Right lobe of liver (tissue), 6 donors: ENCODE data around the gene OGFOD2. TPM values are rescaled to one million over a fixed set of nuclear protein-coding genes. Genes with fewer than 3 reads are reported as not detected.

ENCODE experiments used
- ATAC-seq, 4 donors: fragments of 200-7000 bp; cut with Tn5 transposase; one replicate each; pipeline ENCODE4 v1.9.1; 2020; ENCODE audit warnings: mild to moderate bottlenecking in 4 of 4, moderate library complexity in 4 of 4
- DNase-seq, 3 donors: peaks; one replicate each; pipeline ENCODE4 v3.0.0-alpha.2; 2020
- H3K27ac ChIP-seq, 3 donors: fragments of 200-600 bp; one replicate each; pipeline ENCODE4 v1.8.0; 2022
- H3K27me3 ChIP-seq, 2 donors: fragments of 200-600 bp; one replicate each; pipeline ENCODE4 v1.8.0; 2022
- H3K36me3 ChIP-seq, 4 donors: fragments of 200-600 bp; sonication (generic) in 1 of 4; one replicate each; pipeline versions ENCODE4 v1.5.1 to v1.8.0; 2017 to 2022; ENCODE audit warnings: control low read depth in 1 of 4
- H3K4me1 ChIP-seq, 4 donors: fragments of 200-600 bp; sonication (generic) in 1 of 4; one replicate each; pipeline versions ENCODE4 v1.5.1 to v1.8.0; 2017 to 2022; ENCODE audit warnings: control low read depth in 1 of 4
- H3K4me3 ChIP-seq, 3 donors: fragments of 200-600 bp; one replicate each; pipeline ENCODE4 v1.8.0; 2022
- H3K9me3 ChIP-seq, 4 donors: fragments of 200-600 bp; sonication (generic) in 1 of 4; one replicate each; pipeline versions ENCODE4 v1.5.1 to v1.8.0; 2017 to 2022; ENCODE audit warnings: control low read depth in 1 of 4
- CTCF ChIP-seq, 4 donors: fragments of 200-600 bp in 3 of 4; fragments of 450-650 bp in 1 of 4; IDR thresholded peaks; one replicate each; pipeline versions ENCODE4 v1.5.1 to v1.8.0; 2016 to 2022; ENCODE audit warnings: antibody characterized with exemption in 4 of 4, mild to moderate bottlenecking in 2 of 4
- POLR2A ChIP-seq: fragments of 450-650 bp; IDR thresholded peaks from one replicate; pipeline ENCODE4 v1.6.1; 2017; ENCODE audit warnings: antibody characterized with exemption, mild to moderate bottlenecking
- WGBS: methylation state at CpG from one replicate; pipeline ENCODE4 v1.1.6; 2018; ENCODE audit warnings: low coverage, low lambda C conversion rate; ENCODE audit not compliant: insufficient coverage; ENCODE audit errors: missing lambda C conversion rate; 5-methylcytosine and 5-hydroxymethylcytosine counted together
- intact Hi-C, 2 donors: fragments of 100-400 bp; cut with DNase I; formaldehyde crosslinking; loops; one replicate each; pipeline versions ENCODE4 v1.11.2 to v1.14.1; 2022
- total RNA-seq, 6 experiments: library from RNA; depleted of rRNA in 2 of 6; stranded (reverse); fragments of >200 nt in 2 of 6; fragmentation: NEBNext Ultra II Directional in 3 of 6; extraction: Animal tissue kit (Norgen Biotek cat#: 25700) in 3 of 6; gene quantifications; one replicate each; pipeline versions ENCODE4 v1.1.0 to v1.2.4, GENCODE V29; 2016 to 2023
- donor health status: DM: no; HTN: yes; CAD: no.
- donor health status: DM: no; HTN: no; CAD: no.
- donor health status: DM: no; HTN: no; CAD: no.
- donor health status: DM: no; HTN: yes; CAD: no.
- donor health status: DM: no; HTN: yes; CAD: no.

The OGFOD2 gene
- total RNA-seq, 6 experiments from 2014 or later, result 9.9 to 18.8 (median 14.1) TPM

GRCh38 chr12:122949405-122949804 lies 25.6 kb upstream of the OGFOD2 start:
- Histone ChIP-seq H3K36me3 (no peaks in the 10 kb centered on the region), H3K9me3 (no peaks in the 10 kb centered on the region), H3K4me3 (no peak overlapping the region), H3K27ac (no peak overlapping the region), H3K27me3 (no peaks in the 10 kb centered on the region), H3K4me1 (no peaks in the 10 kb centered on the region)
- 100% methylated on average over 2 of the region's 8 CpGs for WGBS
- intact Hi-C loops, result loop anchor here in 1 of 2 donors (2.0 to 5.0 kb wide), 2 partner anchors 89 to 167 kb away; no protein-coding TSS in a partner anchor
- DNase-seq (no peak), ATAC-seq (no peak)
- TF ChIP-seq POLR2A, result no peak
- TF ChIP-seq CTCF (IDR thresholded peaks at IDR 0.05), result no peak

- WGBS, result 100% methylated on average over 2 of the region's 27 CpGs
- H3K4me3 ChIP-seq, result no peak overlapping the region
- H3K4me1 ChIP-seq, result no peaks in the 10 kb centered on the region
- ATAC-seq (no peak), DNase-seq (no peak)
- intact Hi-C loops, result loop anchor here (2.0 to 10.0 kb wide), 5 partner anchors 89 to 168 kb away; no protein-coding TSS in a partner anchor
- no peak overlapping the region for H3K27ac ChIP-seq
- H3K9me3 ChIP-seq, result no peaks in the 10 kb centered on the region
- no peaks in the 10 kb centered on the region for H3K36me3 ChIP-seq
- no peaks in the 10 kb centered on the region for H3K27me3 ChIP-seq
- no peak for TF ChIP-seq CTCF (IDR thresholded peaks at IDR 0.05)
- TF ChIP-seq POLR2A, result no peak
These were observed 25.0 kb upstream of the OGFOD2 start for GRCh38 chr12:122949816-122950675.

- TF ChIP-seq POLR2A (no peak), CTCF (IDR thresholded peaks at IDR 0.05) (no peak)
- no peaks in the 10 kb centered on the region for H3K36me3 ChIP-seq
- no peak overlapping the region for H3K4me3 ChIP-seq
- no peaks in the 10 kb centered on the region for H3K9me3 ChIP-seq
- intact Hi-C loops, result loop anchor here (5.0 to 10.0 kb wide), 3 partner anchors 94 to 159 kb away; no protein-coding TSS in a partner anchor
- 76% methylated on average over 5 of the region's 9 CpGs for WGBS
- no peak for ATAC-seq
- no peak for DNase-seq
- no peak overlapping the region for H3K27ac ChIP-seq
- H3K27me3 ChIP-seq, result no peaks in the 10 kb centered on the region
- no peaks in the 10 kb centered on the region for H3K4me1 ChIP-seq
These were observed 23.6 kb upstream of the OGFOD2 start for GRCh38 chr12:122951406-122951805.

GRCh38 chr12:122951979-122952892 lies 22.8 kb upstream of the OGFOD2 start:
- Histone ChIP-seq H3K4me1 (no peaks in the 10 kb centered on the region), H3K36me3 (no peaks in the 10 kb centered on the region), H3K27me3 (no peaks in the 10 kb centered on the region), H3K4me3 (no peak overlapping the region), H3K27ac (no peak overlapping the region), H3K9me3 (no peaks in the 10 kb centered on the region)
- ATAC-seq, result peak; percentile 97 to 99 (median 98)
- DNase-seq, result peak; percentile 78 to 83 (median 83)
- 71% methylated on average over 8 of the region's 12 CpGs for WGBS
- intact Hi-C loops, result loop anchor here (5.0 to 10.0 kb wide), 3 partner anchors 95 to 160 kb away; no protein-coding TSS in a partner anchor
- TF ChIP-seq CTCF (IDR thresholded peaks at IDR 0.05) (peak; percentile 82 to 97 (median 93)), POLR2A (no peak)
